ACC112 (cell line): ENCODE measurements around the gene FHL2.

ENCODE experiments used
- H2AFZ ChIP-seq: fragments of 200-600 bp; sonication (generic); one replicate; pipeline ENCODE4 v1.6.0; 2017; ENCODE audit warnings: antibody characterized with exemption, low read length; ENCODE audit not compliant: unreplicated experiment
- H3K27ac ChIP-seq: fragments of 200-600 bp; sonication (generic); 2 replicates; pipeline ENCODE4 v1.5.1; 2014; ENCODE audit warnings: low read depth, mild to moderate bottlenecking, antibody characterized with exemption, low read length, moderate library complexity
- H3K27me3 ChIP-seq: fragments of 200-600 bp; sonication (generic); 2 replicates; pipeline ENCODE4 v1.6.1; 2014; ENCODE audit warnings: mild to moderate bottlenecking, antibody characterized with exemption, low read length, moderate library complexity, mixed read lengths; ENCODE audit not compliant: insufficient read depth
- H3K36me3 ChIP-seq: fragments of 200-600 bp; sonication (generic); 2 replicates; pipeline ENCODE4 v1.6.1; 2016; ENCODE audit warnings: mild to moderate bottlenecking, antibody characterized with exemption, low read length, moderate library complexity, mixed read lengths; ENCODE audit not compliant: insufficient read depth
- H3K4me1 ChIP-seq: fragments of 200-600 bp; sonication (generic); one replicate; pipeline ENCODE4 v1.6.1; 2016; ENCODE audit warnings: low read length, mixed read lengths; ENCODE audit not compliant: insufficient read depth, unreplicated experiment, control insufficient read depth
- H3K4me3 ChIP-seq: fragments of 200-600 bp; sonication (generic); 2 replicates; pipeline ENCODE4 v1.5.1; 2014; ENCODE audit warnings: mild to moderate bottlenecking, low read depth, low read length
- H3K79me2 ChIP-seq: fragments of 200-600 bp; sonication (generic); one replicate; pipeline ENCODE4 v1.6.0; 2016; ENCODE audit warnings: low read length; ENCODE audit not compliant: control insufficient read depth, unreplicated experiment, insufficient read depth

The FHL2 gene

GRCh38 chr2:105388971-105389381 lies 9.9 kb downstream of the FHL2 start:
- H3K79me2 ChIP-seq: peaks cover 95% of the 10 kb centered on the region
- peaks cover 78% of the 10 kb centered on the region for H3K4me1 ChIP-seq
- peak overlapping the region; percentile 94 for H3K27ac ChIP-seq
- no peak overlapping the region for H2AFZ ChIP-seq
- no peaks in the 10 kb centered on the region for H3K27me3 ChIP-seq
- H3K36me3 ChIP-seq: peaks cover 45% of the 10 kb centered on the region
- peak overlapping the region; percentile 6; the same call in 1 of the 2 replicates for H3K4me3 ChIP-seq

- no peak overlapping the region for H3K4me3 ChIP-seq
- H3K4me1 ChIP-seq: peaks cover 71% of the 10 kb centered on the region
- no peak overlapping the region for H2AFZ ChIP-seq
- peak overlapping the region; percentile 94 for H3K27ac ChIP-seq
- H3K36me3 ChIP-seq: peaks cover 48% of the 10 kb centered on the region
- H3K27me3 ChIP-seq: no peaks in the 10 kb centered on the region
- H3K79me2 ChIP-seq: peaks cover 93% of the 10 kb centered on the region
Measured at GRCh38 chr2:105387225-105387624, 11.6 kb downstream of the FHL2 start.

- Histone ChIP-seq H3K79me2 (peaks cover 93% of the 10 kb centered on the region), H3K27ac (peak overlapping the region; percentile 10), H3K4me1 (peaks cover 71% of the 10 kb centered on the region), H3K4me3 (no peak overlapping the region), H3K36me3 (peaks cover 61% of the 10 kb centered on the region), H3K27me3 (no peaks in the 10 kb centered on the region), H2AFZ (no peak overlapping the region)
Measured at GRCh38 chr2:105385731-105386540, 12.9 kb downstream of the FHL2 start.

- no peak overlapping the region for H2AFZ ChIP-seq
- no peaks in the 10 kb centered on the region for H3K27me3 ChIP-seq
- H3K4me3 ChIP-seq: no peak overlapping the region
- H3K4me1 ChIP-seq: peaks cover 73% of the 10 kb centered on the region
- peak overlapping the region; percentile 10 for H3K27ac ChIP-seq
- peaks cover 72% of the 10 kb centered on the region for H3K36me3 ChIP-seq
- peaks cover 94% of the 10 kb centered on the region for H3K79me2 ChIP-seq
Measured at GRCh38 chr2:105384861-105385260, 14.0 kb downstream of the FHL2 start.

- Histone ChIP-seq H3K27me3 (no peaks in the 10 kb centered on the region), H3K4me1 (peaks cover 73% of the 10 kb centered on the region), H2AFZ (no peak overlapping the region), H3K79me2 (peaks cover 94% of the 10 kb centered on the region), H3K4me3 (no peak overlapping the region), H3K27ac (peak overlapping the region; percentile 44), H3K36me3 (peaks cover 69% of the 10 kb centered on the region)
Measured at GRCh38 chr2:105384216-105384615, 14.6 kb downstream of the FHL2 start.

- Histone ChIP-seq H3K4me3 (no peak overlapping the region), H2AFZ (no peak overlapping the region), H3K36me3 (peaks cover 69% of the 10 kb centered on the region), H3K4me1 (peaks cover 73% of the 10 kb centered on the region), H3K27ac (peak overlapping the region; percentile 44), H3K27me3 (no peaks in the 10 kb centered on the region), H3K79me2 (peaks cover 94% of the 10 kb centered on the region)
Measured at GRCh38 chr2:105383432-105384166, 15.3 kb downstream of the FHL2 start.

- H2AFZ ChIP-seq: no peak overlapping the region
- peaks cover 72% of the 10 kb centered on the region for H3K4me1 ChIP-seq
- H3K4me3 ChIP-seq: no peak overlapping the region
- peak overlapping the region; percentile 88 for H3K27ac ChIP-seq
- no peaks in the 10 kb centered on the region for H3K27me3 ChIP-seq
- peaks cover 73% of the 10 kb centered on the region for H3K36me3 ChIP-seq
- peaks cover 92% of the 10 kb centered on the region for H3K79me2 ChIP-seq
Measured at GRCh38 chr2:105382177-105382576, 16.7 kb downstream of the FHL2 start.

DNA sequence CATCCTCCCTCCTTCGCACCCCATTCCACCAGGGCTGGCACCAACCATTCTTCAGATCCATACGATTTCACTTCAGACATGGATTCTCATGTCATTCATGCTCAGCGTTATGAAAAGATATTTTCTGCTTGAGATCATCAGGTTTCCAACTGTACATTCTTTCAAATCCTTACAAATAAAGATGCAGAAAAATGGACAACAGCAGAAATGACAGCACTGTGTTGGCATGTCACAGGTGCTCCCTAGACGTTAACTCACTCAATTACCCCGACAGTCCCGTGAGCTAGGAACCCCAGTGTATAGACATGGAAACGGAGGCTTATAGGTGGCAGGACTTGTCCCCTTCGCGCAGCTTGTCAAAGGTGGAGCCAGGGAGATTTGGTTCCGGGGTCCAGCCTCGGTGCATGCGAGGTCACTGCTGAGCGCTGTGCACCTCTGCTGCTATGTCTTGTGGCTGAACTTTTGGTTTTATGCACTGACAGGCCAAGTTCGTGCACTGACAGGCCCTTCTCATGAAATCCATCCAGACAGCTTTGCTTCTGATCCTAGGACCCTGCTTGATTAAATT lies 17.7 kb downstream of the FHL2 start:
- no peak overlapping the region for H3K4me3 ChIP-seq
- no peaks in the 10 kb centered on the region for H3K27me3 ChIP-seq
- H3K36me3 ChIP-seq: peaks cover 72% of the 10 kb centered on the region
- peak overlapping the region; percentile 88 for H3K27ac ChIP-seq
- no peak overlapping the region for H2AFZ ChIP-seq
- peaks cover 76% of the 10 kb centered on the region for H3K4me1 ChIP-seq
- H3K79me2 ChIP-seq: peaks cover 92% of the 10 kb centered on the region

DNA sequence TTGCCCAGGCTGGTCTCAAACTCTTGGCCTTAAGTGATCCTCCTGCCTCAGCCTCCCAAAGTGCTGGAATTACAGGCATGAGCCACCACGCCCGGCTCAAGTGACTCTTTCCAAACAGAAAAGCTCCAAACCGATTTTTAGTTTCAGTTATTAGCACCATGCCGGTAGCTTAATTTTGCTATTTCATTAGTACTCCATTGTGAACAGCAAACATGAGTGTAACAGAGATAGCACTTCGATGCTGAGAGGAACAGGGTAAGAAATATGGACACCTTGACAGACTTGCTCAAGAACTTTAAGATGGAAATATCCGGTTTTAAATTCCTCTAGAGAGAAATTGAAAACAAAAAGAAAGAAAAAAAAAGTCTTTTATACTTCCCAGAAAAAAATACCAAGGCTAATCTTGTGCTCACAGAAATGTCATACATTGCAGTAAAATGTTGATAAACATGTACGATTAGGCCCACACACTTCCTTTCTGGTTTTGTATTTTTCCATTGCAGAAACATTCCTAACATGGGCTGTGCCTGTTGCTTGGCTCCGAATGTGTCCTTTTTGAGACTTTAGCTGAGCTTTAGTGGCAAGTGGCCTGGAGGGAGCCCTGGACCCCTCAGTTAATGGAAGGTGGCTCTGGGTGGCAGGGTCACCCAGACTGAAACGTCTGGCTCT lies 18.3 kb downstream of the FHL2 start:
- Histone ChIP-seq H3K27ac (peak overlapping the region; percentile 88), H3K36me3 (peaks cover 72% of the 10 kb centered on the region), H2AFZ (no peak overlapping the region), H3K4me3 (no peak overlapping the region), H3K79me2 (peaks cover 92% of the 10 kb centered on the region), H3K4me1 (peaks cover 76% of the 10 kb centered on the region), H3K27me3 (no peaks in the 10 kb centered on the region)

DNA sequence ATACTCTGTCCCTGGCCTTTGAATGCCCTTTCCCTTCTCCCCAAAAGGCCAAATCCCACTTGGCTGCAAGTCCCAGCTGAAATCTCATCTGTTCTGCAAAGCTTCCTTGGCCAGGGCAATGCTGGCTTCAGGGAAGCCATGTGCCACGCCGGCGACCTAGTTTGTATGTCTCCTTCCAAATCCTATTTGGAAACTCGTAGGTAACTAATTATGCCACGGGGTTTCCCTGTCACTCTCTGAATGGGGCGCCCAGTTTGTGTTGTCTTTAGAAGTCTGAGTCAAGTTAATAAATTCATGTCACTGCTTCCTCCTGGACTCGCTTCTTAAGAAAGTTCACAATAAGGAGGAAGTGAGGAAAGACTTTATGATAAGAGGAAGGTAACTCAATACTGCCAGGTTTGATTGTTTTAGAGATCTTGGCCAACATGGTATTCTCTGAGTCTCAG lies 19.1 kb downstream of the FHL2 start:
- H3K4me1 ChIP-seq: peaks cover 84% of the 10 kb centered on the region
- H3K27ac ChIP-seq: peak overlapping the region; percentile 88
- no peak overlapping the region for H2AFZ ChIP-seq
- H3K27me3 ChIP-seq: no peaks in the 10 kb centered on the region
- H3K79me2 ChIP-seq: peaks cover 92% of the 10 kb centered on the region
- no peak overlapping the region for H3K4me3 ChIP-seq
- peaks cover 70% of the 10 kb centered on the region for H3K36me3 ChIP-seq
